ENCODE results near the gene PPARA. TPM values are rescaled to one million over a fixed set of nuclear protein-coding genes. Genes with fewer than 3 reads are reported as not detected.

Gene PPARA
- total RNA-seq, 1 donor from 2014 or later, result 23.0 TPM

- H3K36me3 Mint-ChIP-seq (ENCODE audit: low read depth), result no peaks in the 10 kb centered on the region
- no peak overlapping the region for H3K4me3 Mint-ChIP-seq
- TF ChIP-seq, protein P1, sequence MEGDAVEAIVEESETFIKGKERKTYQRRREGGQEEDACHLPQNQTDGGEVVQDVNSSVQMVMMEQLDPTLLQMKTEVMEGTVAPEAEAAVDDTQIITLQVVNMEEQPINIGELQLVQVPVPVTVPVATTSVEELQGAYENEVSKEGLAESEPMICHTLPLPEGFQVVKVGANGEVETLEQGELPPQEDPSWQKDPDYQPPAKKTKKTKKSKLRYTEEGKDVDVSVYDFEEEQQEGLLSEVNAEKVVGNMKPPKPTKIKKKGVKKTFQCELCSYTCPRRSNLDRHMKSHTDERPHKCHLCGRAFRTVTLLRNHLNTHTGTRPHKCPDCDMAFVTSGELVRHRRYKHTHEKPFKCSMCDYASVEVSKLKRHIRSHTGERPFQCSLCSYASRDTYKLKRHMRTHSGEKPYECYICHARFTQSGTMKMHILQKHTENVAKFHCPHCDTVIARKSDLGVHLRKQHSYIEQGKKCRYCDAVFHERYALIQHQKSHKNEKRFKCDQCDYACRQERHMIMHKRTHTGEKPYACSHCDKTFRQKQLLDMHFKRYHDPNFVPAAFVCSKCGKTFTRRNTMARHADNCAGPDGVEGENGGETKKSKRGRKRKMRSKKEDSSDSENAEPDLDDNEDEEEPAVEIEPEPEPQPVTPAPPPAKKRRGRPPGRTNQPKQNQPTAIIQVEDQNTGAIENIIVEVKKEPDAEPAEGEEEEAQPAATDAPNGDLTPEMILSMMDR (IDR thresholded peaks at IDR 0.05), result no peak
- ATAC-seq (ENCODE audit: low read depth), result no peak
- ChIA-PET CTCF (interaction anchor here (0.7 to 5.5 kb wide), 5 partner anchors 42 to 119 kb away, joined by 3 to 153 read pairs (median 58); no protein-coding TSS in a partner anchor), POLR2A (interaction anchor here (0.6 to 3.5 kb wide), 4 partner anchors 42 to 119 kb away, joined by 4 to 31 read pairs (median 10); no protein-coding TSS in a partner anchor)
- H3K27ac Mint-ChIP-seq, result peak overlapping the region; percentile 12
- H3K9me3 Mint-ChIP-seq, result no peaks in the 10 kb centered on the region
- no peak for DNase-seq
- H3K27me3 Mint-ChIP-seq, result peaks cover 2% of the 10 kb centered on the region
- no peaks in the 10 kb centered on the region for H3K4me1 Mint-ChIP-seq
- intact Hi-C loops (cut with micrococcal nuclease), result loop anchor here (5.0 kb wide), 1 partner anchor 467 kb away; no protein-coding TSS in a partner anchor
Measured at GRCh38 chr22:46114518-46115387, 35.6 kb upstream of the PPARA start.

DNA sequence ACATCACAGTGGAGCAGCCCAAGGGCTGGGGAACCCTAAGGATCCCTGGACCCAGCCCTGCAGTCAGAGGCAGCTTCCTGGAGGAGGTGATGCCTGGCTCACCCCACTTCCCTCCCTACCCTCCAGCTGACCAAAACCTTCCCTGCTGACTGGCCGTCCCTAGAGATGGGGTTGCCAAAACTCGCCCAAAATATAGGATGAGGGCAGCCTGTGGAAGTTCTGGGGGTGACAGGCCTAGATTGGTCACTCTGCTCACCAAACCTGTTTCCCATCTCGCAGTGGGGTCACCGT, 35.0 kb upstream of the PPARA start:
- Mint-ChIP-seq H3K36me3 (ENCODE audit: low read depth) (no peaks in the 10 kb centered on the region), H3K9me3 (no peaks in the 10 kb centered on the region), H3K27me3 (peaks cover 2% of the 10 kb centered on the region), H3K4me1 (no peaks in the 10 kb centered on the region), H3K4me3 (no peak overlapping the region), H3K27ac (no peak overlapping the region)
- ChIA-PET CTCF (interaction anchor here (0.7 to 5.5 kb wide), 5 partner anchors 43 to 119 kb away, joined by 3 to 153 read pairs (median 58); no protein-coding TSS in a partner anchor), POLR2A (interaction anchor here (0.6 to 3.5 kb wide), 4 partner anchors 42 to 119 kb away, joined by 9 to 31 read pairs (median 11); no protein-coding TSS in a partner anchor)
- ATAC-seq (ENCODE audit: low read depth) (no peak), DNase-seq (no peak)
- TF ChIP-seq, protein P1 (IDR thresholded peaks at IDR 0.05), result no peak
- intact Hi-C loops (cut with micrococcal nuclease), result loop anchor here (5.0 kb wide), 1 partner anchor 468 kb away; no protein-coding TSS in a partner anchor

DNA sequence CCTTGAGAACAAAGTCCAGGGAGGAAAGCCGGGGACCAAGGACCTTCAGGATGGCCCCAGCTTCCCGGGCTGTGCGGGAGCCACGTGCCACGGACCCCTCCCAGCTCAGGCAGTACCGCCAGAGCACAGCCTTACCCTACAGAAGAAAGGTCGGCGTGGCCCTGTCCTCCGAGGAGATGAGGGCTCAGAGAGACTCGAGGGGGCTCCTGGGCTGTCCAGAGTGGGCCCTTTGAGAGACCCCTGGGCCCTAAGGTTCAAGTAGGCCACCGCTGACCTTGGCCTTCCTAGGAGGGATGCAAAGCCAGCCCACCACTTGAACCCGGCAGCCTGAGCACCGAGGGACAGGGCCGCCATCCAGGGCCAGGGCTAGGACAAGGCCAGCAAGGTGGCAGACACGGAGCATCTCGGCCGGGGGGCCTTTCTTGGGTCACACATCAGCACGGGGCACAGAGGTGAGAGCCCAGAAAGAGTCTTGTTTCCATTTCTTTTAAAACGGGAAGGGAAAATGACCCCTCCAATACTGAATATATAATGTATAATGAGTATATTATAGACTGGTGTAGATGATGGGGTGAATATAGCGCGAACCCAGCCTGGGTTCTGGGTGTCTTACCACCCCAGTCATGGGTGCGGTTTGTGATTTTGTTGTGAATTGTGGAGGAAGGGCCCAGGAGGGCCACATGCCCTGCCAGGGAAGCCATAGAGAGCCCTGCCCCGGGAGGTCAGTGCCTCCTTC, 34.4 kb upstream of the PPARA start:
- Mint-ChIP-seq H3K4me3 (no peak overlapping the region), H3K27me3 (peaks cover 2% of the 10 kb centered on the region), H3K4me1 (no peaks in the 10 kb centered on the region), H3K27ac (no peak overlapping the region), H3K36me3 (ENCODE audit: low read depth) (no peaks in the 10 kb centered on the region), H3K9me3 (no peaks in the 10 kb centered on the region)
- POLR2A ChIA-PET, result interaction anchor here (0.6 to 3.5 kb wide), 4 partner anchors 43 to 120 kb away, joined by 9 to 31 read pairs (median 11); no protein-coding TSS in a partner anchor
- ATAC-seq (ENCODE audit: low read depth), result no peak
- TF ChIP-seq, protein P1 (IDR thresholded peaks at IDR 0.05), result peak; percentile 63
- CTCF ChIA-PET, result interaction anchor here (0.7 to 5.5 kb wide), 7 partner anchors 43 to 253 kb away, joined by 3 to 153 read pairs (median 7); no protein-coding TSS in a partner anchor
- no peak for DNase-seq
- intact Hi-C loops (cut with micrococcal nuclease), result loop anchor here (1.0 to 5.0 kb wide), 6 partner anchors 103 to 537 kb away; no protein-coding TSS in a partner anchor

- H3K4me3 Mint-ChIP-seq, result no peak overlapping the region
- intact Hi-C loops (cut with micrococcal nuclease), result loop anchor here (1.0 to 5.0 kb wide), 6 partner anchors 103 to 538 kb away; no protein-coding TSS in a partner anchor
- TF ChIP-seq, protein P1 (IDR thresholded peaks at IDR 0.05), result no peak
- ATAC-seq (ENCODE audit: low read depth) (peak; percentile 96), DNase-seq (peak; percentile 85)
- CTCF ChIA-PET, result interaction anchor here (0.6 to 5.5 kb wide), 17 partner anchors 12 to 540 kb away, joined by 3 to 153 read pairs (median 4); partner anchors contain the start of gene GTSE1
- peaks cover 2% of the 10 kb centered on the region for H3K27me3 Mint-ChIP-seq
- no peaks in the 10 kb centered on the region for H3K9me3 Mint-ChIP-seq
- POLR2A ChIA-PET, result interaction anchor here (0.6 to 3.5 kb wide), 6 partner anchors 13 to 120 kb away, joined by 3 to 31 read pairs (median 6); no protein-coding TSS in a partner anchor
- no peak overlapping the region for H3K27ac Mint-ChIP-seq
- no peaks in the 10 kb centered on the region for H3K36me3 Mint-ChIP-seq (ENCODE audit: low read depth)
- no peaks in the 10 kb centered on the region for H3K4me1 Mint-ChIP-seq
Measured at GRCh38 chr22:46116491-46116958, 33.8 kb upstream of the PPARA start.

All from activated B cell treated with CpG ODN at 0.5 μM for 24 hours (primary cell).